Glutamatergic neuron (in vitro differentiated cells): Measurements from ENCODE around the gene ACTL10. TPM values are rescaled to one million over a fixed set of nuclear protein-coding genes. Genes with fewer than 3 reads are reported as not detected.
A peak's percentile ranks its signal among the peaks of the same experiment; 100 is the strongest.
"Not testable (repeated sequence)": the region's sequence is repeated elsewhere in the genome, so short reads cannot be mapped to it uniquely, and the experiment has no call there.

ENCODE experiments used
- DNase-seq: peaks from one replicate; pipeline ENCODE4 v3.0.0; 2022
- H3K27ac Mint-ChIP-seq: one replicate; pipeline ENCODE4 v1.8.0; 2020; ENCODE audit warnings: mild to moderate bottlenecking, mixed read lengths, inconsistent platforms; ENCODE audit not compliant: unreplicated experiment
- H3K27me3 Mint-ChIP-seq: one replicate; pipeline ENCODE4 v1.8.0; 2020; ENCODE audit warnings: mild to moderate bottlenecking, moderate library complexity, mixed read lengths, inconsistent platforms; ENCODE audit not compliant: unreplicated experiment
- H3K36me3 Mint-ChIP-seq: one replicate; pipeline ENCODE4 v1.8.0; 2020; ENCODE audit warnings: mild to moderate bottlenecking, mixed read lengths, inconsistent platforms; ENCODE audit not compliant: unreplicated experiment
- H3K4me1 Mint-ChIP-seq: one replicate; pipeline ENCODE4 v1.8.0; 2020; ENCODE audit warnings: mild to moderate bottlenecking, low read depth, mixed read lengths, inconsistent platforms; ENCODE audit not compliant: unreplicated experiment
- H3K4me3 Mint-ChIP-seq: one replicate; pipeline ENCODE4 v1.8.0; 2020; ENCODE audit warnings: mild to moderate bottlenecking, mixed read lengths, inconsistent platforms; ENCODE audit not compliant: unreplicated experiment
- H3K9me3 Mint-ChIP-seq: one replicate; pipeline ENCODE4 v1.8.0; 2020; ENCODE audit warnings: mild to moderate bottlenecking, moderate library complexity, mixed read lengths, inconsistent platforms; ENCODE audit not compliant: unreplicated experiment
- CTCF ChIP-seq: fragments of 200-600 bp; sonication (generic); IDR thresholded peaks from one replicate; pipeline ENCODE4 v1.5.0; 2021; ENCODE audit not compliant: partially characterized antibody, unreplicated experiment
- total RNA-seq: library from RNA; stranded (reverse); fragmentation: NEBNext Ultra II Directional; extraction: Animal tissue kit (Norgen Biotek cat#: 25700); gene quantifications from one replicate; pipeline ENCODE4 v1.2.1, GENCODE V29; 2021; ENCODE audit not compliant: unreplicated experiment

The ACTL10 gene
- total RNA-seq, 1 donor from 2014 or later: 1.0 TPM

GRCh38 chr20:33645396-33645795, 21.3 kb upstream of the ACTL10 start:
- no peak for DNase-seq
- Mint-ChIP-seq H3K9me3 (peaks cover 22% of the 10 kb centered on the region), H3K4me1 (peaks cover 42% of the 10 kb centered on the region), H3K4me3 (no peak overlapping the region), H3K27ac (peak overlapping the region; percentile 39), H3K27me3 (peaks cover 11% of the 10 kb centered on the region), H3K36me3 (no peaks in the 10 kb centered on the region)
- TF ChIP-seq CTCF: no peak

GRCh38 chr20:33646191-33646590, 20.6 kb upstream of the ACTL10 start:
- DNase-seq: no peak
- TF ChIP-seq CTCF: no peak
- no peak overlapping the region for H3K4me3 Mint-ChIP-seq
- H3K27ac Mint-ChIP-seq: no peak overlapping the region
- peaks cover 25% of the 10 kb centered on the region for H3K9me3 Mint-ChIP-seq
- H3K4me1 Mint-ChIP-seq: peaks cover 48% of the 10 kb centered on the region
- peaks cover 15% of the 10 kb centered on the region for H3K27me3 Mint-ChIP-seq
- H3K36me3 Mint-ChIP-seq: no peaks in the 10 kb centered on the region

- H3K27ac Mint-ChIP-seq: peak overlapping the region; percentile 12
- H3K9me3 Mint-ChIP-seq: peaks cover 33% of the 10 kb centered on the region
- peaks cover 18% of the 10 kb centered on the region for H3K27me3 Mint-ChIP-seq
- DNase-seq, H3K4me3 Mint-ChIP-seq, H3K36me3 Mint-ChIP-seq: not testable (repeated sequence)
- H3K4me1 Mint-ChIP-seq: peaks cover 55% of the 10 kb centered on the region
These were observed 19.7 kb upstream of the ACTL10 start for GRCh38 chr20:33646959-33647602.

- H3K9me3 Mint-ChIP-seq: peaks cover 35% of the 10 kb centered on the region
- peaks cover 57% of the 10 kb centered on the region for H3K4me1 Mint-ChIP-seq
- no peak overlapping the region for H3K4me3 Mint-ChIP-seq
- no peaks in the 10 kb centered on the region for H3K36me3 Mint-ChIP-seq
- no peak for TF ChIP-seq CTCF
- no peak for DNase-seq
- peak overlapping the region; percentile 95 for H3K27ac Mint-ChIP-seq
- peaks cover 19% of the 10 kb centered on the region for H3K27me3 Mint-ChIP-seq
These were observed 18.9 kb upstream of the ACTL10 start for GRCh38 chr20:33647603-33648395.

- TF ChIP-seq CTCF: no peak
- Mint-ChIP-seq H3K9me3 (peaks cover 38% of the 10 kb centered on the region), H3K4me3 (no peak overlapping the region), H3K36me3 (no peaks in the 10 kb centered on the region), H3K27ac (peak overlapping the region; percentile 95), H3K27me3 (peaks cover 19% of the 10 kb centered on the region), H3K4me1 (peaks cover 62% of the 10 kb centered on the region)
- DNase-seq: no peak
These were observed 18.2 kb upstream of the ACTL10 start for GRCh38 chr20:33648396-33649004.
